Activated CD4-positive, alpha-beta T cell treated with anti-CD3 and anti-CD28 coated beads for 48 hours (primary cell): Measurements from ENCODE around the gene MAN1B1.
"Not testable (repeated sequence)": the region's sequence is repeated elsewhere in the genome, so short reads cannot be mapped to it uniquely, and the experiment has no call there.

Experiments used
- DNase-seq: peaks from one replicate; pipeline ENCODE4 v3.0.0-alpha.2; 2020

MAN1B1 gene

GRCh38 chr9:137052998-137053943 lies 33.5 kb upstream of the MAN1B1 start:
- no peak for DNase-seq

- DNase-seq, result peak; percentile 37
Measured at GRCh38 chr9:137053944-137054931, 32.5 kb upstream of the MAN1B1 start, which contains the start of gene ENTPD2. Gene ENTPD2 (minus strand): TSS chr9:137054061. CDS start chr9:137053997, 64 bp downstream.

GRCh38 chr9:137054932-137055384 lies 31.8 kb upstream of the MAN1B1 start:
- no peak for DNase-seq

GRCh38 chr9:137055385-137056364 lies 31.1 kb upstream of the MAN1B1 start:
- no peak for DNase-seq

GRCh38 chr9:137056739-137057415 lies 29.9 kb upstream of the MAN1B1 start:
- DNase-seq, result no peak

- DNase-seq, result no peak
Measured at GRCh38 chr9:137057545-137057944, 29.2 kb upstream of the MAN1B1 start.

- DNase-seq, result no peak
Measured at GRCh38 chr9:137058521-137059234, 28.1 kb upstream of the MAN1B1 start.

GRCh38 chr9:137062384-137062783 lies 24.4 kb upstream of the MAN1B1 start:
- DNase-seq, result no peak

- DNase-seq, result not testable (repeated sequence)
Measured at GRCh38 chr9:137062798-137063197, 24.0 kb upstream of the MAN1B1 start.

- DNase-seq, result no peak
Measured at GRCh38 chr9:137063311-137064026, 23.3 kb upstream of the MAN1B1 start.

GRCh38 chr9:137064027-137064879 lies 22.5 kb upstream of the MAN1B1 start:
- peak; percentile 75 for DNase-seq

- DNase-seq, result no peak
Measured at GRCh38 chr9:137064880-137065164, 22.0 kb upstream of the MAN1B1 start.

- no peak for DNase-seq
Measured at GRCh38 chr9:137065336-137065967, 21.3 kb upstream of the MAN1B1 start.

- DNase-seq, result no peak
Measured at GRCh38 chr9:137066096-137066861, 20.5 kb upstream of the MAN1B1 start.

- peak; percentile 90 for DNase-seq
Measured at GRCh38 chr9:137067860-137068538, 18.8 kb upstream of the MAN1B1 start.

- DNase-seq, result no peak
Measured at GRCh38 chr9:137068539-137069507, 18.0 kb upstream of the MAN1B1 start.
